Mesothelial cell of epicardium (in vitro differentiated cells): ENCODE measurements around the gene ADGRF4. TPM values are rescaled to one million over a fixed set of nuclear protein-coding genes. Genes with fewer than 3 reads are reported as not detected.

ENCODE experiments used
- DNase-seq, 2 experiments: peaks; one replicate each; pipeline ENCODE4 v3.0.0; 2021; ENCODE audit warnings: low spot score in 2 of 2; ENCODE audit not compliant: unreplicated experiment in 2 of 2
- H3K27ac Mint-ChIP-seq: 2 replicates; pipeline ENCODE4 v1.8.0; 2021; ENCODE audit warnings: mixed read lengths
- H3K27me3 Mint-ChIP-seq: 2 replicates; pipeline ENCODE4 v1.8.0; 2021; ENCODE audit warnings: low read depth, mixed read lengths
- H3K36me3 Mint-ChIP-seq: 2 replicates; pipeline ENCODE4 v1.8.0; 2021; ENCODE audit warnings: mixed read lengths
- H3K4me1 Mint-ChIP-seq: 2 replicates; pipeline ENCODE4 v1.8.0; 2021; ENCODE audit warnings: mixed read lengths
- H3K4me3 Mint-ChIP-seq: 2 replicates; pipeline ENCODE4 v1.8.0; 2021; ENCODE audit warnings: mild to moderate bottlenecking, moderate library complexity, mixed read lengths
- H3K9me3 Mint-ChIP-seq: 2 replicates; pipeline ENCODE4 v1.8.0; 2021; ENCODE audit warnings: mixed read lengths
- CTCF ChIP-seq: fragments of 200-600 bp; sonication (generic); IDR thresholded peaks from one replicate; pipeline ENCODE4 v1.5.0; 2021; ENCODE audit warnings: antibody characterized with exemption; ENCODE audit not compliant: unreplicated experiment
- total RNA-seq: library from RNA; stranded (reverse); gene quantifications from 3 replicates; pipeline ENCODE4 v1.2.1, GENCODE V29; 2021

Gene ADGRF4
- total RNA-seq, 1 donor from 2014 or later = 1.3 TPM

GRCh38 chr6:47655719-47656595 is 42.4 kb upstream of the ADGRF4 start:
- Mint-ChIP-seq H3K27me3 (no peaks in the 10 kb centered on the region), H3K27ac (no peak overlapping the region), H3K9me3 (no peaks in the 10 kb centered on the region), H3K36me3 (no peaks in the 10 kb centered on the region), H3K4me1 (peaks cover 4% of the 10 kb centered on the region), H3K4me3 (no peak overlapping the region)
- no peak for TF ChIP-seq CTCF
- no peak for DNase-seq

- DNase-seq = no peak
- H3K36me3 Mint-ChIP-seq = no peaks in the 10 kb centered on the region
- H3K27me3 Mint-ChIP-seq = no peaks in the 10 kb centered on the region
- H3K9me3 Mint-ChIP-seq = no peaks in the 10 kb centered on the region
- H3K4me3 Mint-ChIP-seq = no peak overlapping the region
- no peak for TF ChIP-seq CTCF
- peaks cover 3% of the 10 kb centered on the region for H3K4me1 Mint-ChIP-seq
- no peak overlapping the region for H3K27ac Mint-ChIP-seq
These were observed 36.4 kb upstream of the ADGRF4 start for GRCh38 chr6:47661960-47662359.

- no peak for TF ChIP-seq CTCF
- H3K9me3 Mint-ChIP-seq = no peaks in the 10 kb centered on the region
- H3K27me3 Mint-ChIP-seq = no peaks in the 10 kb centered on the region
- peaks cover 13% of the 10 kb centered on the region for H3K4me1 Mint-ChIP-seq
- H3K4me3 Mint-ChIP-seq = no peak overlapping the region
- no peak for DNase-seq
- H3K27ac Mint-ChIP-seq = no peak overlapping the region
- H3K36me3 Mint-ChIP-seq = no peaks in the 10 kb centered on the region
These were observed 34.7 kb upstream of the ADGRF4 start for GRCh38 chr6:47663462-47664216.

- TF ChIP-seq CTCF = no peak
- Mint-ChIP-seq H3K27me3 (no peaks in the 10 kb centered on the region), H3K36me3 (no peaks in the 10 kb centered on the region), H3K4me3 (no peak overlapping the region), H3K9me3 (no peaks in the 10 kb centered on the region), H3K27ac (no peak overlapping the region), H3K4me1 (peaks cover 26% of the 10 kb centered on the region)
- DNase-seq = no peak
These were observed 33.3 kb upstream of the ADGRF4 start for GRCh38 chr6:47665112-47665511.

GRCh38 chr6:47669684-47670513 is 28.5 kb upstream of the ADGRF4 start:
- no peaks in the 10 kb centered on the region for H3K9me3 Mint-ChIP-seq
- no peak overlapping the region for H3K4me3 Mint-ChIP-seq
- H3K27me3 Mint-ChIP-seq = no peaks in the 10 kb centered on the region
- H3K4me1 Mint-ChIP-seq = peaks cover 37% of the 10 kb centered on the region
- H3K27ac Mint-ChIP-seq = peak overlapping the region; percentile 94
- H3K36me3 Mint-ChIP-seq = no peaks in the 10 kb centered on the region
- no peak for DNase-seq
- TF ChIP-seq CTCF = no peak
